ENCODE measurements around the gene AKT3.

Gene AKT3

GRCh38 chr1:243561588-243562319, 288.3 kb downstream of the AKT3 start:
- TF ChIP-seq, protein P1, sequence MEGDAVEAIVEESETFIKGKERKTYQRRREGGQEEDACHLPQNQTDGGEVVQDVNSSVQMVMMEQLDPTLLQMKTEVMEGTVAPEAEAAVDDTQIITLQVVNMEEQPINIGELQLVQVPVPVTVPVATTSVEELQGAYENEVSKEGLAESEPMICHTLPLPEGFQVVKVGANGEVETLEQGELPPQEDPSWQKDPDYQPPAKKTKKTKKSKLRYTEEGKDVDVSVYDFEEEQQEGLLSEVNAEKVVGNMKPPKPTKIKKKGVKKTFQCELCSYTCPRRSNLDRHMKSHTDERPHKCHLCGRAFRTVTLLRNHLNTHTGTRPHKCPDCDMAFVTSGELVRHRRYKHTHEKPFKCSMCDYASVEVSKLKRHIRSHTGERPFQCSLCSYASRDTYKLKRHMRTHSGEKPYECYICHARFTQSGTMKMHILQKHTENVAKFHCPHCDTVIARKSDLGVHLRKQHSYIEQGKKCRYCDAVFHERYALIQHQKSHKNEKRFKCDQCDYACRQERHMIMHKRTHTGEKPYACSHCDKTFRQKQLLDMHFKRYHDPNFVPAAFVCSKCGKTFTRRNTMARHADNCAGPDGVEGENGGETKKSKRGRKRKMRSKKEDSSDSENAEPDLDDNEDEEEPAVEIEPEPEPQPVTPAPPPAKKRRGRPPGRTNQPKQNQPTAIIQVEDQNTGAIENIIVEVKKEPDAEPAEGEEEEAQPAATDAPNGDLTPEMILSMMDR (IDR thresholded peaks at IDR 0.05; ENCODE audit: low read length, missing control alignments): no peak
- no peak for DNase-seq (ENCODE audit: low read depth)
- no peak overlapping the region for H3K4me3 ChIP-seq (replicated peaks; ENCODE audit: low read depth, low read length)

DNA sequence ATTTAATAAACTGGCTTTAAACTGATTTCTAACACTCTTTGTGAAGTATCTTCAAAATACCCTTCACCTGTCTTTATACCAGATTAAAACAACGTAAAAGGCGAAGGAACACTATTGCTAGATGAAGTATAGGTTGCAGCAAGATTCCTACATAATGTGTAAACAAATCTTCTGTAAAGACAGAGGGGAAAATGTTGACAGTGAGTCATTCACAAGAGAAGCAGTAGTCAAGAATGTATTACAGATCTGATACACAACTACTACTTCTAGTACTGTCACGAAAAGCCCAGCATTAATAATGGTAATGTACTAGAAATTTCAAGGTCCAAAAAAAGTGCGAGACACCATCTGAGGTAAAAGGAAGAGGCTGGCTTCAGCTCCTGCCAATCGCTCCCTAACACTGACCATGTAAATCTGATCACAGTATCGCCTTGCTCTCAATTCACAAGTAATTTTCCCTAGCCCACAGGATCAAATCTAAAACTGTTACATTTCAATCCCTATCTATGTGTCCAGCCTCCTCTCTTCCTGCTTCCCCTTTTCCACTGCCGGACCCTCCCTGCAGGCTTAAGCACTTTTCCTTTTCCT, 290.4 kb downstream of the AKT3 start:
- TF ChIP-seq, protein P1 (IDR thresholded peaks at IDR 0.05; ENCODE audit: low read length, missing control alignments): no peak
- DNase-seq (ENCODE audit: low read depth): peak; percentile 36
- H3K4me3 ChIP-seq (replicated peaks; ENCODE audit: low read depth, low read length): no peak overlapping the region

- H3K4me3 ChIP-seq (replicated peaks; ENCODE audit: low read depth, low read length): no peak overlapping the region
- TF ChIP-seq, protein P1 (IDR thresholded peaks at IDR 0.05; ENCODE audit: low read length, missing control alignments): no peak
- no peak for DNase-seq (ENCODE audit: low read depth)
Observed at GRCh38 chr1:243558576-243558975, 291.5 kb downstream of the AKT3 start.

GRCh38 chr1:243557866-243558265, 292.2 kb downstream of the AKT3 start:
- no peak overlapping the region for H3K4me3 ChIP-seq (replicated peaks; ENCODE audit: low read depth, low read length)
- TF ChIP-seq, protein P1 (IDR thresholded peaks at IDR 0.05; ENCODE audit: low read length, missing control alignments): no peak
- no peak for DNase-seq (ENCODE audit: low read depth)

DNA sequence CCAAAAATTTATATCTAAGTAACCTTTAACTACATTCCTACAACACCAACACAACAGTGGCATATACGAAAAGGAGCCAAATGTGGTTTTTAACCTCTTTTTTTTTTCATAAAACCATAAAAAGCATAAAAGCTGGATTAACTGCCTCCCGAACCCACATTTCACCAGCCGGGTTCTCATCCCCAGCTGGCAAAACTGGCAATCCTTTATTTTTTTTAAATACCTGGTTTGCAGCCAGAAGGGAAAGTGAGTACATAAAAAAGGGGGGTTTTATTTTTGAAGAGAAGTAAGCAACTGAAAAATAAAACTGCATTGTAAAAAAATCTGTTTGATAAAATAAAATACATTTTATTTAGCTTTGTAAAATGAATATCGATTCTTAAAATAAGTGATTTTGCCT, 295.4 kb downstream of the AKT3 start:
- no peak for DNase-seq (ENCODE audit: low read depth)
- H3K4me3 ChIP-seq (replicated peaks; ENCODE audit: low read depth, low read length): no peak overlapping the region
- TF ChIP-seq, protein P1 (IDR thresholded peaks at IDR 0.05; ENCODE audit: low read length, missing control alignments): no peak

GRCh38 chr1:243553090-243553489, 297.0 kb downstream of the AKT3 start:
- H3K4me3 ChIP-seq (replicated peaks; ENCODE audit: low read depth, low read length): no peak overlapping the region
- DNase-seq (ENCODE audit: low read depth): no peak
- TF ChIP-seq, protein P1 (IDR thresholded peaks at IDR 0.05; ENCODE audit: low read length, missing control alignments): no peak

DNA sequence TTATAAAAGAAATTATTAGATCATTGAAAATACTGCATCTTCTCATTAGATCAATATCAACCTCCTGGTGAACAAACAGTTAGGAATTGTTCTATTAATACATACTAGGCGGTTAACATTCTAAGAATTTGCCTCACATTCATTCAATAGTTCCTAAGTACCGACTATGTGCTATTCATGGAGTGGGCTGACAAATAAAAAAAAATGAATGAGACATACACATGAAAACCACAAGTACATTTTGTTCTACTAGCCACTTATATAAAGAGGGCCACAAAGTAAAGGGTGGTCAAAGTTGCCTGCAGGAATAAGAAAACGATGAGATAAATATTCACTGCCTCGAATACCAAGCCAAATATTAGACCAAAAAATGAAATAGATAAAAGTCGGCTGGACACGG, 299.8 kb downstream of the AKT3 start:
- TF ChIP-seq, protein P1 (IDR thresholded peaks at IDR 0.05; ENCODE audit: low read length, missing control alignments): no peak
- peak; percentile 57 for DNase-seq (ENCODE audit: low read depth)
- H3K4me3 ChIP-seq (replicated peaks; ENCODE audit: low read depth, low read length): no peak overlapping the region
